SK-N-SH (cell line): ENCODE measurements around the gene C1QL4. TPM values are rescaled to one million over a fixed set of nuclear protein-coding genes. Genes with fewer than 3 reads are reported as not detected.
A peak's percentile ranks its signal among the peaks of the same experiment; 100 is the strongest.

Experiments
- CTCF ChIA-PET: fragments of 300-600, 350-600 bp; formaldehyde crosslinking; extraction: SDS; loops from one replicate; lab custom pipeline; 2021; lab: Yijun Ruan, JAX
- POLR2A ChIA-PET: fragments of 350-600 bp; sonication (Branson Sonifier 250); formaldehyde crosslinking; extraction: SDS; loops from one replicate; lab custom pipeline; 2020; ENCODE audit warnings: antibody characterized with exemption, inconsistent platforms; lab: Yijun Ruan, JAX
- DNase-seq: peaks from one replicate; pipeline ENCODE4 v3.0.0; 2012
- H2AFZ ChIP-seq: fragments of 200-600 bp; sonication (generic); 2 replicates; pipeline ENCODE4 v1.8.1; 2016; ENCODE audit warnings: antibody characterized with exemption, mild to moderate bottlenecking, low read depth
- H3F3A ChIP-seq: fragments of 200-600 bp; sonication (generic); replicated peaks from 2 replicates; pipeline ENCODE3; 2016; ENCODE audit warnings: antibody characterized with exemption, mild to moderate bottlenecking; ENCODE audit not compliant: insufficient read depth
- H3K27ac ChIP-seq, 2 experiments: fragments of 200-500 bp in 1 of 2; fragments of 200-600 bp in 1 of 2; sonication (Bioruptor generic) in 1 of 2; sonication (generic), shearing (Covaris generic) in 1 of 2; 2 replicates each; pipeline versions ENCODE4 v1.5.1 to v1.6.1; 2014 to 2016; ENCODE audit warnings: low read depth in 2 of 2, inconsistent platforms in 1 of 2, low read length in 1 of 2, mild to moderate bottlenecking in 1 of 2, mixed read lengths in 1 of 2
- H3K27me3 ChIP-seq: fragments of 200-600 bp; sonication (generic), shearing (Covaris generic); 2 replicates; pipeline ENCODE4 v1.6.1; 2016; ENCODE audit warnings: mixed run types; ENCODE audit not compliant: insufficient read depth
- H3K36me3 ChIP-seq, 2 experiments: fragments of 200-500 bp in 1 of 2; fragments of 200-600 bp in 1 of 2; sonication (Bioruptor generic) in 1 of 2; sonication (generic) in 1 of 2; replicated peaks in 1 of 2; 2 replicates each; pipeline versions ENCODE3 to v1.5.1; 2014 to 2016; ENCODE audit warnings: low read length in 1 of 2, mild to moderate bottlenecking in 1 of 2; ENCODE audit not compliant: insufficient read depth in 2 of 2, control insufficient read depth in 1 of 2
- H3K4me1 ChIP-seq, 2 experiments: fragments of 200-500 bp in 1 of 2; fragments of 200-600 bp in 1 of 2; sonication (Bioruptor generic) in 1 of 2; sonication (generic), shearing (Covaris generic) in 1 of 2; 2 replicates each; pipeline versions ENCODE4 v1.5.1 to v1.6.1; 2014 to 2016; ENCODE audit warnings: low read depth in 1 of 2, low read length in 1 of 2, mixed run types in 1 of 2; ENCODE audit not compliant: insufficient read depth in 2 of 2, control insufficient read depth in 1 of 2
- H3K4me2 ChIP-seq: fragments of 200-600 bp; sonication (generic), shearing (Covaris generic); 2 replicates; pipeline ENCODE4 v1.6.1; 2017; ENCODE audit warnings: mixed run types
- H3K4me3 ChIP-seq, 2 experiments: fragments of 200-500 bp in 1 of 2; fragments of 200-600 bp in 1 of 2; sonication (Bioruptor generic) in 1 of 2; sonication (generic), shearing (Covaris generic) in 1 of 2; 2 replicates each; pipeline versions ENCODE4 v1.5.1 to v1.8.1; 2014 to 2016; ENCODE audit warnings: low read depth in 2 of 2, inconsistent platforms in 1 of 2, low read length in 1 of 2, mild to moderate bottlenecking in 1 of 2, mixed read lengths in 1 of 2, moderate library complexity in 1 of 2
- H3K79me2 ChIP-seq: fragments of 200-600 bp; sonication (generic); 2 replicates; pipeline ENCODE4 v1.8.1; 2017; ENCODE audit warnings: mild to moderate bottlenecking; ENCODE audit not compliant: insufficient read depth
- H3K9ac ChIP-seq: fragments of 200-600 bp; sonication (generic); 2 replicates; pipeline ENCODE4 v1.6.1; 2017; ENCODE audit warnings: mixed run types
- H3K9me2 ChIP-seq: fragments of 200-600 bp; sonication (generic); 2 replicates; pipeline ENCODE4 v1.6.1; 2017; ENCODE audit warnings: mixed run types
- H3K9me3 ChIP-seq: fragments of 200-600 bp; sonication (generic); 2 replicates; pipeline ENCODE4 v1.6.1; 2017; ENCODE audit warnings: mixed run types, mild to moderate bottlenecking, moderate library complexity
- H4K20me1 ChIP-seq: fragments of 200-600 bp; sonication (generic); 2 replicates; pipeline ENCODE4 v1.6.1; 2017; ENCODE audit warnings: mild to moderate bottlenecking, mixed run types; ENCODE audit not compliant: insufficient read depth
- ELF1 ChIP-seq: IDR thresholded peaks from 2 replicates; pipeline ENCODE4 v1.4.0; 2012
- FOXM1 ChIP-seq: IDR thresholded peaks from 2 replicates; pipeline ENCODE4 v1.4.0; 2012; ENCODE audit warnings: low read depth, mild to moderate bottlenecking
- GABPA ChIP-seq: IDR thresholded peaks from 2 replicates; pipeline ENCODE4 v1.4.0; 2012; ENCODE audit warnings: low read depth, mild to moderate bottlenecking
- JUND ChIP-seq: IDR thresholded peaks from 2 replicates; pipeline ENCODE4 v1.4.0; 2012
- MXI1 ChIP-seq: IDR thresholded peaks from 2 replicates; pipeline ENCODE4 v1.6.1; 2012; ENCODE audit warnings: mild to moderate bottlenecking, low read depth, low read length, improper control_type of control experiment
- NRF1 ChIP-seq: IDR thresholded peaks from 2 replicates; pipeline ENCODE4 v1.6.1; 2012; ENCODE audit warnings: low read depth, mild to moderate bottlenecking, low read length
- RAD21 ChIP-seq: IDR thresholded peaks from 2 replicates; pipeline ENCODE4 v1.6.1; 2012; ENCODE audit warnings: mild to moderate bottlenecking, low read length
- RFX5 ChIP-seq: IDR thresholded peaks from 2 replicates; pipeline ENCODE4 v1.6.1; 2012; ENCODE audit warnings: mild to moderate bottlenecking, improper control_type of control experiment, low read length
- SIN3A ChIP-seq: IDR thresholded peaks from 2 replicates; pipeline ENCODE4 v1.6.1; 2012; ENCODE audit warnings: low read depth, mild to moderate bottlenecking, low read length, moderate library complexity, borderline replicate concordance
- TAF1 ChIP-seq: IDR thresholded peaks from 2 replicates; pipeline ENCODE4 v1.6.1; 2012; ENCODE audit warnings: low read depth, mild to moderate bottlenecking, low read length, moderate library complexity, borderline replicate concordance
- USF1 ChIP-seq: IDR thresholded peaks from 2 replicates; pipeline ENCODE4 v1.4.0; 2012; ENCODE audit warnings: low read depth, borderline replicate concordance
- USF2 ChIP-seq: fragments of 150-350 bp; IDR thresholded peaks from 2 replicates; pipeline ENCODE4 v1.6.1; 2017; ENCODE audit warnings: antibody characterized with exemption, low read length, low read depth, borderline replicate concordance
- YY1 ChIP-seq: IDR thresholded peaks from 2 replicates; pipeline ENCODE4 v1.4.0; 2012; ENCODE audit warnings: low read depth, mild to moderate bottlenecking
- WGBS: methylation state at CpG from one replicate; pipeline ENCODE4 v1.1.6; 2017; ENCODE audit warnings: low lambda C conversion rate; 5-methylcytosine and 5-hydroxymethylcytosine counted together
- polyA plus RNA-seq, 3 experiments: library from polyadenylated mRNA; depleted of rRNA; stranded (reverse); fragments of >200 nt; gene quantifications; 2 replicates each; pipeline ENCODE4 v1.2.3, GENCODE V29; 2012
- TF ChIP-seq, protein P1 (sequence below): fragments of 150-350 bp; IDR thresholded peaks from 2 replicates; pipeline ENCODE4 v1.6.1; 2016; ENCODE audit warnings: mild to moderate bottlenecking, low read depth, low read length

The C1QL4 gene
- polyA plus RNA-seq, 1 of the 3 experiments (the other 2 are of a cell fraction) = 14.6 TPM

DNA sequence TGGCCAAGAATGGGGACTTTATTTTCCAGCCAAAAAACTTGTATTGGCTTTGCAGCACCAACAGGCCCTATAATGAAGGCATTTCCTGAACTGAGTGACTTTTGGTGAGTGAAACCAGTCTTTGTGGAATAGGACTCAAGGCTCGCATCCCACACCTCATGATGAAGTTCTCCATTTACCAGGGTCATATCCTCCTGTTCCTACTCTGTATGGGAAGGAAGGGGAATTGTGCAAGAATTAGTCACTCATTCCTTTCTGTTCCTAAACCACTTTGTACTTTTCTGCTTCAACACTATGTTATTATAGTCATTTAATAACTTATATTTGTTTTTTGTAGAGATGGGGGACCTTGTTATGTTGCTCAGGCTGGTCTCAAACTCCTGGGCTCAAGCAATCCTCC lies 28.0 kb upstream of the C1QL4 start:
- H3K9me2 ChIP-seq = no peaks in the 10 kb centered on the region
- H3K9me3 ChIP-seq = no peaks in the 10 kb centered on the region
- no peak for TF ChIP-seq GABPA
- TF ChIP-seq JUND = peak; percentile 10; the same call in 1 of the 2 replicates
- TF ChIP-seq, all 33 proteins: peak for 1
- peak overlapping the region; percentile 29 for H3K4me2 ChIP-seq
- H3F3A ChIP-seq = peaks cover 31% of the 10 kb centered on the region
- H3K27ac ChIP-seq = peak overlapping the region in 1 of 2 experiments; percentile 90; a peak in 2 of 4 replicates
- H3K36me3 ChIP-seq = no peaks in the 10 kb centered on the region
- no peak for DNase-seq
- peaks cover 10% of the 10 kb centered on the region for H4K20me1 ChIP-seq
- 60% methylated on average over 1 of the region's 1 CpG for WGBS
- no peaks in the 10 kb centered on the region for H3K27me3 ChIP-seq
- H3K4me3 ChIP-seq = no peak overlapping the region
- ChIA-PET CTCF (interaction anchor here (1.4 to 16.8 kb wide), 6 partner anchors 7 to 215 kb away, joined by 3 to 617 read pairs (median 18); partner anchors contain the start of gene DNAJC22), POLR2A (no interaction called here)
- peaks cover 3 to 6% of the 10 kb centered on the region in 2 experiments; a peak in 3 of 4 replicates for H3K4me1 ChIP-seq
- H3K79me2 ChIP-seq = peaks cover 31% of the 10 kb centered on the region
- H3K9ac ChIP-seq = no peak overlapping the region; the same call in 1 of the 2 replicates
- peak overlapping the region; percentile 30; the same call in 1 of the 2 replicates for H2AFZ ChIP-seq

GRCh38 chr12:49362077-49362476 lies 25.1 kb upstream of the C1QL4 start:
- Histone ChIP-seq H3K4me1 (peaks cover 0 to 3% of the 10 kb centered on the region in 2 experiments; a peak in 2 of 4 replicates), H3K36me3 (no peaks in the 10 kb centered on the region), H3K4me2 (no peak overlapping the region), H4K20me1 (no peaks in the 10 kb centered on the region), H3K9ac (no peak overlapping the region), H3K9me3 (no peaks in the 10 kb centered on the region), H3F3A (peaks cover 41% of the 10 kb centered on the region), H3K4me3 (no peak overlapping the region), H3K9me2 (no peaks in the 10 kb centered on the region), H3K79me2 (peaks cover 7% of the 10 kb centered on the region; the same call in 1 of the 2 replicates), H2AFZ (no peak overlapping the region), H3K27me3 (no peaks in the 10 kb centered on the region), H3K27ac (no peak overlapping the region)
- TF ChIP-seq JUND (no peak), USF2 (no peak), RFX5 (no peak), MXI1 (no peak), TAF1 (no peak), ELF1 (no peak), YY1 (no peak), NRF1 (no peak), RAD21 (no peak), FOXM1 (no peak), USF1 (no peak), SIN3A (no peak)
- TF ChIP-seq, protein P1, sequence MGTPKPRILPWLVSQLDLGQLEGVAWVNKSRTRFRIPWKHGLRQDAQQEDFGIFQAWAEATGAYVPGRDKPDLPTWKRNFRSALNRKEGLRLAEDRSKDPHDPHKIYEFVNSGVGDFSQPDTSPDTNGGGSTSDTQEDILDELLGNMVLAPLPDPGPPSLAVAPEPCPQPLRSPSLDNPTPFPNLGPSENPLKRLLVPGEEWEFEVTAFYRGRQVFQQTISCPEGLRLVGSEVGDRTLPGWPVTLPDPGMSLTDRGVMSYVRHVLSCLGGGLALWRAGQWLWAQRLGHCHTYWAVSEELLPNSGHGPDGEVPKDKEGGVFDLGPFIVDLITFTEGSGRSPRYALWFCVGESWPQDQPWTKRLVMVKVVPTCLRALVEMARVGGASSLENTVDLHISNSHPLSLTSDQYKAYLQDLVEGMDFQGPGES = no peak
- CTCF ChIA-PET = interaction anchor here (1.2 to 16.8 kb wide), 6 partner anchors 14 to 176 kb away, joined by 3 to 617 read pairs (median 8); partner anchors contain the start of gene DNAJC22
- POLR2A ChIA-PET = no interaction called here
- 89% methylated on average over 1 of the region's 1 CpG for WGBS
- DNase-seq = no peak
